Measurements from ENCODE around the gene PCYOX1L. TPM values are rescaled to one million over a fixed set of nuclear protein-coding genes. Genes with fewer than 3 reads are reported as not detected.

PCYOX1L gene
- total RNA-seq = 5.2 and 7.4 TPM in 2 replicates

DNA sequence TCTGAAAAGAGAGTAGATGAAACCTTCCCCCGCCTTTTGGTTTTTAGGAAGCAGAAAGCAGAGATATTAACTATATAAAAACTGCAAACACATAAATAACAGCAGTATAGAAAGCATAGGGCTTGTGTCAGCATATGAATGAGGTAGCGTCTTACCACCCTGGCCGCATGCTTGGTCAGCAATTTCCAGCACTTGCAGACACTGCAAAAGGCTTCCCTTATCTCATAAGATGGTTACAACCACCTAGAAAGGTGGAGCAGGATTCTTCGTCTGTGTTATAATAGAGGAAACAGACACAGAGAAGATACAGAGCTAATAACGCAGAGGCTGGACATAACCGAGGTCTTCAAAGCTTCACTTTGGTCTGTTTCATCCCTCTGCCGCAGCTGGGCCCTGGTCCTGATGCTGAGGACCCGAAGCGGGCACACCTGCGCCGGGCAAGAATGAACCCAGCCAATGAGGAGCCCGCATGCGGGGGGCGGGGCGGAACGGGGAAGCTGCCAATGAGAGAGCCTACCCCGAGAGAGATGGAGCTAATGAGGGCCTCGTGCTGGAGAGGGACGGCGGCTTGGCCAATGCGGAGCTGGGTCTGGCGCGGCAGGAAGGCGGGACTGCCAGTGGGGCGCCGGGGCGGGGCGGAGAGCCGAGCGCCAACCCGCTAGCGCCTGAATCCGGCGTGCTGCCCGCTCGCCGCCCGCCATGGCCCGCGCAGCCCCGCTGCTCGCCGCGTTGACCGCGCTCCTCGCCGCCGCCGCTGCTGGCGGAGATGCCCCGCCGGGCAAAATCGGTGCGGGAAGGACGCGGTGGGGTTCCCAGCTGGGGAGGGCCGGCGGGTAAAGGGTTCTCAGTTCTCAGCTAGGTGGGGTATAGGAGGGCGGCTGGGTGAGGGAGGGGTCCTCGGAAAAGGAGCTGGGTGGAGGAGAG is at the start of gene PCYOX1L:
PCYOX1L (plus strand) TSS at position 677 of the 924 bp plus-strand sequence; CDS start at position 700, 23 bp downstream.

DNA sequence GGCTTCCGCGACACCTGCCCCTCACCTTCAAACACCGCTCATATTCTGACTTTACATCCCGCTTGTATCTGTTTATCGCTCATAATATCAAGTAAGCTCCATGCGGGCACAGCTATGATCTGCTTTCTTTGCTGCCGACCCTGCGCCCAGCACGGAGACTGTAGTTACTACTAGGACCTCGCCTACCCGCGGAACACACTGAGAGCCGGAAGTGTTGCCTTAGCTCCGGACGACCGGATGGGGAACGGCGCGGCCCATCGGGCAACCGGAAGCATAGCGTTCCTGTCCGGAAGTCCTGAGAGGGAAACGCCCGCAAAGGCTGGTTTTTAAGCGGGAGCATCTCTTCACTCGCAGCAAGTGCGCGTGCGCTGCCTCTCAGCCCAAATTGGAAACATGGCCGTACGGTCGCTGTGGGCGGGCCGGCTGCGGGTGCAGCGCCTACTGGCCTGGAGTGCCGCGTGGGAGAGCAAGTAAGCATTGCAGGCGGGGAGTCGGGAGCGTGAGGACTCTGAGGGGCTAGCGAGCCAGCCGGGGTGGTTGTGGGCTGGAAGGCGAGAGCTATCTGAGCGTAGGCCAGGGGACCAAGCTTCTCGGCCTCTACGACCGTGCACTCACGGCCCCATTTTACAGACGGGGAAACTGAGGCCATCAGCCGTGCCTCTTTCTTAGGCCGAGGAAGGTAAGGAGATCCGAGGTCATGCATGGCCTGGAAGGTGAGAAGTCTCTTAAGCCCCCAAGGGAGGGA is 12.5 kb upstream of the PCYOX1L start, which contains the start of gene GRPEL2:
GRPEL2 (plus strand) TSS at position 353 of the 745 bp plus-strand sequence; CDS start at position 394, 41 bp downstream.

GRCh38 chr5:149379177-149379761 is 21.4 kb downstream of the PCYOX1L start, which contains the start of gene IL17B:
Gene IL17B, minus strand, starts transcription at chr5:149379292. Its CDS starts 67 bp downstream, at chr5:149379225.

Other genes with a start within 250 kb of the PCYOX1L start
- 23.1 and 42.5 TPM in 2 replicates for gene ABLIM3, start 216.6 kb upstream of the PCYOX1L start, total RNA-seq
- 5.1 TPM in 2 replicates for gene AFAP1L1, start 86.2 kb upstream of the PCYOX1L start, total RNA-seq
- gene GRPEL2, start 12.5 kb upstream of the PCYOX1L start, total RNA-seq = 15.9 and 17.7 TPM in 2 replicates
- gene IL17B, start 21.2 kb downstream of the PCYOX1L start, total RNA-seq = not detected in 2 replicates
- 533 and 542 TPM in 2 replicates for gene CSNK1A1, start 193.4 kb downstream of the PCYOX1L start, total RNA-seq
- 2.2 and 3.8 TPM in 2 replicates for gene ARHGEF37, start 223.5 kb downstream of the PCYOX1L start, total RNA-seq

Measured in smooth muscle cell of trachea (primary cell).